GM21447 (cell line): ENCODE data around the gene MAGIX.

Experiments
- ATAC-seq: cut with Tn5 transposase; IDR thresholded peaks from one replicate; pipeline ENCODE4 v1.9.1; 2021; ENCODE audit not compliant: unreplicated experiment

Gene MAGIX

DNA sequence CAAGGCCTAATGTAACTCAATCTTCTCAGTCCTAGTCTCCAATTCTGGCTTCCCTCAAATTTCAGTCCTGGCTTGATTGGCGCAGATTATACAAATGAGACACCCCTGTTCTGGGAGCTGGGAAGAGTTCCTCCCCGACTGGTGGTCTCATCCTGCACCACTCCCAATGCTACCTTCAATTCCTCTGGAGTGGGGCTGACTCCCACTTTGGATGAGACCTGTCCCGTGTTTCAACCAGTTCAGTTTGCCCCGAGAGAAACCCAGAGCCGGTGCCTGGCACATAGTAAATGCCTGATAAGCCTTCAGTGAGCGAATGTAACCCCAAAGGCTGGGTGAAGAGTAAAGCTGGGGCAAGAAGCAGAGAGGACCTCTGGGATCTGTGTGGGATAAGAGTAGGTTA, 41.5 kb downstream of the MAGIX start:
- no peak for ATAC-seq

DNA sequence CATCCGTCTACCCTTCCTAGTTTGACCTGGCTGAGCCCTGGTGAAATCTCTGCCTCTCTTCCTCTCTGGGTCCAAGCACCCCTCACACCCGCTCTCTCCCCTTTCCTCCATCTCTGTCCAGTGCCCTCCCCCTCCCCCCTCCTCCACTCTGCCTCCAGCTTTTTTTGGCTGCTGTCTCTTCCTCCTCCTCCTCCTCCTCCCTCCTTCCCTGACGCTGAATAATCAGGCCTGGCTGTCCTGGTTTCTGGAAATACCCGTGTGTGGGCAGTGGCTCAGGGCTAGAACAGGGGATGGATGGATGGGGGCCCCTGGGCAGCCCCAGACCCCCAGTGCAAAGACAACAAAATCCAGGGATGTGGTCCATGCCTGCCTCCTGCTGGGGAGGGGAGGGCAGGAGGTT, 42.2 kb downstream of the MAGIX start:
- no peak for ATAC-seq

DNA sequence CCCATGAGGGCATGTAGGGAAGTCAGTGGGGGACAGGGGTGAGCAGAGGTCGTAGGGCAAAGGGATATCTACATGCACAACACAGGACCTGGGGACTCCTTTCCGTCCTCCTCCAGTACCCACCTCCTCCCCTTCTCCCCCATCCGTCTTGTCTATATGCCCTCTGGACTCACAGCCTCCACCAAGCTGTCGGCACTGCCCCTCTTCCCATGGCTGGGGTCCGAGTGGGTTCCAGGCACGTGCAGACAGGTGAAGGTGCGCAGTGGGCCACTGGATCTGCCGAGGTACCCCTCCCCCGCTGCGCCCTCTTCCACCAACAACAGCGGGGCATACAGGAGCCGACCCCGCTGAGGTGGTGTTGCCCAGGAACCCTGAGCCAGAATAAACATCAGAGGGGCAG, 42.9 kb downstream of the MAGIX start:
- no peak for ATAC-seq

DNA sequence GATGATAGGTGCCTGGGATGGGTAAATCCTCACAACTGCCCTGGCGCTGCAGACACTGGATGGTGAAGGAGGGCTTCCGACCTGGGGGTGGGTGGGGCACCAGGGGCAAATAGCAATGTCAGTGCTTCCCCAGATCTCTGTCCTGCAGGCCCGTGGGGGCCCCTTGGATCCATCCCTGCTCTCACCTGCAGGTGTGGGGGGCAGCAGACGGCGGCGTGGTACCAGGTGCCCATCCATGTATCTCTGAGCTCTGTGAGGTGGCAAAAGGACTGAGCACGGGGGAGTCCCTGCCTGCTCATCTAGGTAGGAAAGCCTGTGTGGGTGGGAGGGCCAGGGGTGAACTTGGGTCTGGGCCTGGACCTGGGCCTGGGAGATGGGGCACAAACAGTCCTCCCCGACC, 44.0 kb downstream of the MAGIX start:
- no peak for ATAC-seq

DNA sequence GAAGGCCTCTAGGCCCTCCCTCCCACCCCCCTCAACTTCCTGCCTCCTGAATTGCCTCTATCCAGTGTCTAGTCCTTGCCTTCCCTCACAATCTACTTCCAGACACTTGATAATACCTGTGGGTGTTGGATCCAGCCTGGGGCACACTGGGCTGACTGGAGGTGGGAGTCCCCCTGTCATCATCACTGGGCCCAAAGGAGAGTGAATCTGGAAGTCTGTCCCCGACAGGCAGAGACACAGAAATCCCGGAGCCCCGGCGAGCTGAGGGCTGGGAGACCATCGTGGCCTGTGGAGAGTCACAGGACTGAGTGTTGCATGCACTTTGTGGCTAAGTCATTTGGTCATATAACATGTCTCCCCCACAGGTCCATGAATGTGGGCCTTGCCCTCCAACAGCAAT, 45.8 kb downstream of the MAGIX start:
- ATAC-seq = no peak

DNA sequence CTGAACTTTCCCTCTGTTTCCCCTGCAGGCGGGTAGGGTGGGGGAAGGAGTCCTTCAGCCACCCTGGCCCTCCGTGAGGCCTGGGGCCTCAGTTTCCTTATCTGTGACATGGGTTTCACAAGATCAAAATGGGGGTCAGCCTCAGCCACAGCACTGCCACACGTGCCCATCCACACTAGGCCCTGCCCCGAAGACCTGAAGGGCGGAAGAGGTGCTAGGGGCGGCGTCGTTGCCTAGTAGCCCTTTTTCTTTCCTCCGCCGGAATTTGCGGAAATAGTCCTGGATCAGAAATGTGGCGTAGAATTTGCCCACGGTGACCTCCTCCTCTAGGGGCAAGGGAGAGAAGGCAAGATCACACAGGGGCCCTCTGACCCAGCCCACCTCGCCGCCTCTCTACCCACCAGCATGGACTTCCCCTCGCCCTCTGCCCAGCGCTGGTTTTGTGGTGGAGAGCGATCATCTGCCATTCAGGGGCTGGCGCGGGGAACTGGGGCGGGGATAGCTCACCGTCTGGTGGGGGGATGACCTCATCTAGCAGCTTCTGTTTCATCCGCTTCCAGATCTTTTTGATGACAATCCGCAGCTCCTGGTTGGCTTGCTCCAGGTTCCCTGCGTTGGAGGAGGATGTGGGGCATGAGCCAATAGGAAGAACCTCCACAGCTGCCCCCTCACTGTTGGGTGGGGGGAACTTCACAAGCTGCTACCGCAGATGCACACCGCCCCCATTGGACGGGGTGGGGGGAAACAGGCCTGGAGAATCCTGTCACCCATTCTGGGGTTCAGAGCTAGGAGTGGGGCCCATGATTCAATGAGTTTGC, 47.1 kb downstream of the MAGIX start:
- ATAC-seq = no peak

DNA sequence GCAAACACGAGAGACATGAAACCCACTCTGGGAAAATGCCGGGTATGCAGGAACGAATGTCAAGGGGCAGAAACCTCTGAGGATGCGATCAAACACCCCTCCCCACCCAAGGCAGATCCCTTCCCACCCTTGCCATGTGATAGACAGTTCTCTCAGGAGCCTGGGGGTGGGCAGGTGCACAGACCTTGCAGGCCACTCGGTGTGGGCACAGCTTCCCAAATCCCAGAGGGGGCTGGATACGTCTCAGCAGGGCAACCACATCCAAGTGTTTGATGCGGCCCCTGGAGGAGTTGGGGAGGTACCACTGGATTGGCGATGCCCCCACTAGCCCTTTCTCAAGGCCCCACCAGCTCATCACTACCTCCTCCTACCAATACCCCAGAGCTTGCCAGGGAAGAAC, 47.8 kb downstream of the MAGIX start:
- no peak for ATAC-seq

DNA sequence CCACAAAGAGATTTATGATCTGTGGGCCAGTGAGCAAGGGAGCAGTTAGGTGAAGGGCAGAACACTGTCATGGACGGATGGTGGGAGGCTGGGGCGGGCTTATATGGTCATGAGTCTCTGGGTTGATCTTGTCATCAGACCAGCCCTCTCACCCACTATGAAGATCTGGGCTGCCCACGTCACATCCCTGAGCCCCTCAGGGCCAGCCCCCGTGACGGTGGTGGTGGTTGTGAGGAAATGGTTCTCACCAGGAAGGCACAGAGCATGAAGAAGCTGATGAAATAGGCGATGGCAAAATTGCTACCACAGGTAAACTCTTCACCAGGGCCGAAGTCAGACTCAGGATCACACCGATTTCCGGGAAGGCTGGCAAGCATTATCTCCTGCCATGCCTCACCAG, 48.5 kb downstream of the MAGIX start:
- ATAC-seq = no peak

DNA sequence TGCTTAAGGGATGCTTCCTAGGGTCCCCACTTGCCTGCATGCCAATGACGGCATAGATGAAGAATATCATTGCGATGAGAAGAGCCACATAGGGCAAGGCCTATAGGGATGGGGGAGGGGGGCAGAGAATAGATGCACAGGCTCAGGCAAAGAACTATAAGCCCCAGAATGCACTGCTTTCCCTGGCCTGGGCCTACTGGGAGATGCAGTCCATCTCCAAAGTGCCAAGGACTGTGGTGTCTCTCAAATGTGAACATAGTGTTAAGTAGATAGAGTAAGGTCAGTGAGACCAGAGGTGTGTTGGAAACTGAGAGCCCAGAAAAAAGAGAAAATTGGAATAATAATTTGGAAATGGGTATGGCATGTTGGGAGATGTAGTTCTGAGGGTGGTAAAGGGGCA, 49.7 kb downstream of the MAGIX start:
- no peak for ATAC-seq

DNA sequence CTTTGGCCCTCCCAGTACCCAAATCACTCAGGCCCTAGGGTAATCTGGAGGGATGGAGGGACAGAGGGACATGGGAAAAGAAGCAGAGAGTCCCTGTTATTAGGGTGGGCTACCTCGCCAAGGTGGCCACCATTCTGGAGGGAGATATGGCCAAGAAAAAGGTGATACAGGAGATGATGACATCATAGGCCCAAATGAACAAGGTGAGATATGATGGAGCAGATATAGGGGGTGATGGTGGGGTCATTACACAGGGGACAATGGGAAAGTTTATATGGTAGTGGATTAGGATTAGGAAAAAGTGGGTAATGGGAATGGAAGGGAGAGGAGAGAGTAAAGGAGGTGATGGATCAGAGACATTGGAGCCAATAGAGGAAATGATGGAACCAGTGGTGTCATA, 50.3 kb downstream of the MAGIX start:
- no peak for ATAC-seq

DNA sequence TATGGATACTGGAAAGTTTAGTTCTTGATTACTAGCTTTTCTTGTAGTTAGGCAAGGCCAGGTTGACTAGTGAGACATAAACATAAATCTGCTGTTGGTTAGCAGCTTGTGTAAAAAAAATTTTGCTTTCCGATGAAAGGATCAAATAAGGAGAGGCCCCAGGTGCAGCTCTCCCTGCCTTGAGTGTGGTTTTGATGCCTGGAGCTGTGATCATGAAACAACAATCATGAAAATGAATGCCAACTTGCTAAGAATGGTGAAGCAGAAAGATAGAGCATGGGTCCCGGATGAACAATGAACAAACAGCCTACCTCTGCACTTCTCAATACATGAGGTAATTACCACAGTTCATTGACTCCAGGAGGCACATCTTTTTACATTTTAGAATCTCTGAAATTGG, 51.9 kb downstream of the MAGIX start:
- ATAC-seq = no peak

DNA sequence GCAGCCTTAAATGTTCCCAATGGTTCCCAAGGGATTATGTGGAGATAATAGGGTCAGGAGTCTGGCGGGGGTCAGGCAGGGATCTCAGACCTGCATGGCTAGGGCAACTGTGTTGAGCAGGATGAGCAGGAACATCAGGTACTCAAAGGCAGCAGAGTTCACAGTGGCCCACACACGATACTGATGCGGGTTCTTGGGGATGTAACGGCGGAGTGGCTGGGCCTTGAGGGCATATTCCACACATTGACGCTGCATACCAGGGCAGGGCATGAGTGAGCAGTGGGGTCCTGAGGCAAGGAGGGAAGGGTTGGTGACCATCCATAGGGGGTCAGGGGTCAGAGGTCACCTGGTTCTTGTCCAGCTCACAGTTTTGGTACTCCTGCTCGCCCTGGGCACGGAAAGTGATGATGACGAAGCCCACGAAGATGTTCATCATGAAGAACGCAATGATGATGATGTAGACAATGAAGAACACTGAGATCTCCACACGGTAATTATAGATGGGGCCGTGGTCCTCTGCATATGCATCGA, 52.5 kb downstream of the MAGIX start:
- no peak for ATAC-seq
